SK-N-SH (cell line): Measurements from ENCODE around the gene OXCT1.

Experiments
- CHD2 ChIP-seq: fragments of 150-350 bp; IDR thresholded peaks from 2 replicates; pipeline ENCODE4 v1.6.1; 2018; ENCODE audit warnings: low read length; ENCODE audit not compliant: partially characterized antibody
- CTCF ChIP-seq: fragments of 200-600 bp; sonication (generic); IDR thresholded peaks from 2 replicates; pipeline ENCODE4 v1.6.1; 2017; ENCODE audit warnings: antibody characterized with exemption, mild to moderate bottlenecking, moderate library complexity
- EP300 ChIP-seq, 2 experiments: IDR thresholded peaks; 2 replicates each; pipeline versions ENCODE4 v1.4.0 to v1.6.1; 2012; ENCODE audit warnings: borderline replicate concordance in 1 of 2, low read depth in 1 of 2, low read length in 1 of 2
- JUND ChIP-seq: IDR thresholded peaks from 2 replicates; pipeline ENCODE4 v1.4.0; 2012
- MAX ChIP-seq: IDR thresholded peaks from 2 replicates; pipeline ENCODE4 v1.4.0; 2012; ENCODE audit warnings: low read depth
- MXI1 ChIP-seq: IDR thresholded peaks from 2 replicates; pipeline ENCODE4 v1.6.1; 2012; ENCODE audit warnings: mild to moderate bottlenecking, low read depth, low read length, improper control_type of control experiment
- POLR2AphosphoS5 ChIP-seq: IDR thresholded peaks from 2 replicates; pipeline ENCODE4 v1.6.1; 2012; ENCODE audit warnings: low read depth, low read length
- RFX5 ChIP-seq: IDR thresholded peaks from 2 replicates; pipeline ENCODE4 v1.6.1; 2012; ENCODE audit warnings: mild to moderate bottlenecking, improper control_type of control experiment, low read length
- RXRA ChIP-seq: IDR thresholded peaks from 2 replicates; pipeline ENCODE4 v1.4.0; 2012; ENCODE audit warnings: low read depth, mild to moderate bottlenecking, borderline replicate concordance
- TAF1 ChIP-seq: IDR thresholded peaks from 2 replicates; pipeline ENCODE4 v1.6.1; 2012; ENCODE audit warnings: low read depth, mild to moderate bottlenecking, low read length, moderate library complexity, borderline replicate concordance

- TF ChIP-seq EP300 (IDR thresholded peaks at IDR 0.05; ENCODE audit: borderline replicate concordance in 1 of 2, low read depth in 1 of 2, low read length in 1 of 2) (no peak), CTCF (no peak), RXRA (no peak), TAF1 (no peak), JUND (no peak), POLR2AphosphoS5 (no peak), CHD2 (no peak), MXI1 (no peak), MAX (no peak), RFX5 (no peak)
These were observed 47.9 kb upstream of the OXCT1 start for GRCh38 chr5:41918105-41918504.
